Measurements from ENCODE around the gene CCNI. TPM values are rescaled to one million over a fixed set of nuclear protein-coding genes. Genes with fewer than 3 reads are reported as not detected.

CCNI gene
- total and polyA plus RNA-seq, 4 donors = 36.2 to 87.5 (median 62.3) TPM

GRCh38 chr4:77023920-77024319 is 51.9 kb downstream of the CCNI start (continued):
- TF ChIP-seq, protein P1, sequence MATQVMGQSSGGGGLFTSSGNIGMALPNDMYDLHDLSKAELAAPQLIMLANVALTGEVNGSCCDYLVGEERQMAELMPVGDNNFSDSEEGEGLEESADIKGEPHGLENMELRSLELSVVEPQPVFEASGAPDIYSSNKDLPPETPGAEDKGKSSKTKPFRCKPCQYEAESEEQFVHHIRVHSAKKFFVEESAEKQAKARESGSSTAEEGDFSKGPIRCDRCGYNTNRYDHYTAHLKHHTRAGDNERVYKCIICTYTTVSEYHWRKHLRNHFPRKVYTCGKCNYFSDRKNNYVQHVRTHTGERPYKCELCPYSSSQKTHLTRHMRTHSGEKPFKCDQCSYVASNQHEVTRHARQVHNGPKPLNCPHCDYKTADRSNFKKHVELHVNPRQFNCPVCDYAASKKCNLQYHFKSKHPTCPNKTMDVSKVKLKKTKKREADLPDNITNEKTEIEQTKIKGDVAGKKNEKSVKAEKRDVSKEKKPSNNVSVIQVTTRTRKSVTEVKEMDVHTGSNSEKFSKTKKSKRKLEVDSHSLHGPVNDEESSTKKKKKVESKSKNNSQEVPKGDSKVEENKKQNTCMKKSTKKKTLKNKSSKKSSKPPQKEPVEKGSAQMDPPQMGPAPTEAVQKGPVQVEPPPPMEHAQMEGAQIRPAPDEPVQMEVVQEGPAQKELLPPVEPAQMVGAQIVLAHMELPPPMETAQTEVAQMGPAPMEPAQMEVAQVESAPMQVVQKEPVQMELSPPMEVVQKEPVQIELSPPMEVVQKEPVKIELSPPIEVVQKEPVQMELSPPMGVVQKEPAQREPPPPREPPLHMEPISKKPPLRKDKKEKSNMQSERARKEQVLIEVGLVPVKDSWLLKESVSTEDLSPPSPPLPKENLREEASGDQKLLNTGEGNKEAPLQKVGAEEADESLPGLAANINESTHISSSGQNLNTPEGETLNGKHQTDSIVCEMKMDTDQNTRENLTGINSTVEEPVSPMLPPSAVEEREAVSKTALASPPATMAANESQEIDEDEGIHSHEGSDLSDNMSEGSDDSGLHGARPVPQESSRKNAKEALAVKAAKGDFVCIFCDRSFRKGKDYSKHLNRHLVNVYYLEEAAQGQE (IDR thresholded peaks at IDR 0.05) = no peak
- peak; percentile 90 for TF ChIP-seq SP1 (IDR thresholded peaks at IDR 0.05)
- peak; percentile 65 for TF ChIP-seq FOXA1 (IDR thresholded peaks at IDR 0.05)
- TF ChIP-seq TAF1 (conservative IDR thresholded peaks at IDR 0.05) = no peak
- TF ChIP-seq, protein P2, sequence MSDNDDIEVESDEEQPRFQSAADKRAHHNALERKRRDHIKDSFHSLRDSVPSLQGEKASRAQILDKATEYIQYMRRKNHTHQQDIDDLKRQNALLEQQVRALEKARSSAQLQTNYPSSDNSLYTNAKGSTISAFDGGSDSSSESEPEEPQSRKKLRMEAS (IDR thresholded peaks at IDR 0.05) = peak; percentile 65
- TF ChIP-seq NR2F2 (IDR thresholded peaks at IDR 0.05) = peak; percentile 87
- peak; percentile 85 for TF ChIP-seq FOXA2 (IDR thresholded peaks at IDR 0.05)
- peak; percentile 78 for TF ChIP-seq HNF4G (IDR thresholded peaks at IDR 0.05)

DNA sequence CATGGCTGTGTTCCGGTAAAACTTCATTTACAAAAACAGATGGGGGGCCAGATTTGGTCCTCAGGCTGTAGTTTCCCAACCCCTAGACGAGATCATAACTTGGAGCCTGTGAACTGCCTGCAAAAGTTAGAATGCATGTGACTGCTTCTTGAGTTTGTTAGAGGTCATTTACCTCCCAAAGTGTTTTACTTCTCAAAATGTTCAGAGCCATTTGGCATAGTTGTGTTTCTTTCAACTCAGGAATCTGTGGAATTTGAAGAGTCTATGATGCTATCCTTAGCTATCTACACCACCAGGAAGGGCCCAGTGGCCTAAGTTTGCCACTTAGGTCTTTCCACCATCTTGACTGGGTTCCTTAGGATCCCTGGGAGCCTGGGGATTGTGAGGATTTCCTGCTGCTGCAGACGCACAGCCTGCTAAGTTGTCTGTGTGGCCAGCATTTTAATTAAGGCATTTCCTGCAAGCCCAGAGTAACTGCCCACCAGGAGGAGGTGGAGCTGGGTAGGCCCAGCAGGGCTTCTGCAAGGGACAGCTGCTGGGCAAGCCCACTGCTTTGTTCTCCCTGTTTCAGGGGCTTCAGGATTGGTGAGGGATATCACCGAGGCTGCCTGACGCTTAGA is 53.1 kb downstream of the CCNI start:
- TF ChIP-seq YY1 (IDR thresholded peaks at IDR 0.05) (no peak), RXRA (IDR thresholded peaks at IDR 0.05) (peak in 1 of 2 donors; percentile 30)
- peak overlapping the region in 1 of 2 donors; percentile 10 for H3K27ac ChIP-seq (ENCODE audit: low read depth in 1 of 2, low read length in 2 of 2)
- DNase-seq (ENCODE audit: low spot score) = no peak
- H3K4me3 ChIP-seq (ENCODE audit: low read depth in 1 of 3, low read length in 3 of 3) = no peak overlapping the region
- no peak overlapping the region for H3K9ac ChIP-seq (ENCODE audit: low read depth in 1 of 2, low read length in 2 of 2)
- H3K4me1 ChIP-seq (ENCODE audit: control insufficient read depth in 4 of 4, insufficient read depth in 4 of 4, low read length in 3 of 4) = peaks cover 11 to 47% (median 41%) of the 10 kb centered on the region in 4 donors
- peaks cover 0 to 2% (median 0%) of the 10 kb centered on the region in 4 donors for H3K36me3 ChIP-seq (ENCODE audit: control insufficient read depth in 4 of 4, insufficient read depth in 3 of 4, low read depth in 1 of 4, low read length in 3 of 4)
- no peaks in the 10 kb centered on the region for H3K9me3 ChIP-seq (ENCODE audit: control insufficient read depth in 4 of 4, low read length in 3 of 4)
- WGBS = 83% methylated on average over 5 of the region's 5 CpGs
- H3K27me3 ChIP-seq (ENCODE audit: control insufficient read depth in 4 of 4, insufficient read depth in 4 of 4, low read length in 3 of 4) = no peaks in the 10 kb centered on the region

- H3K36me3 ChIP-seq (ENCODE audit: control insufficient read depth in 4 of 4, insufficient read depth in 3 of 4, low read depth in 1 of 4, low read length in 3 of 4) = peaks cover 0 to 2% (median 0%) of the 10 kb centered on the region in 4 donors
- no peak for TF ChIP-seq EGR1 (IDR thresholded peaks at IDR 0.05; ENCODE audit: low read depth in 2 of 2)
- no peak for TF ChIP-seq SP1 (IDR thresholded peaks at IDR 0.05)
- TF ChIP-seq JUND (IDR thresholded peaks at IDR 0.05) = peak in 1 of 2 donors; percentile 21
- no peak for TF ChIP-seq RAD21 (IDR thresholded peaks at IDR 0.05)
- no peak for TF ChIP-seq HNF4G (IDR thresholded peaks at IDR 0.05)
- no peak for TF ChIP-seq ZBTB33 (IDR thresholded peaks at IDR 0.05)
- no peak for TF ChIP-seq YY1 (IDR thresholded peaks at IDR 0.05)
- TF ChIP-seq HNF4A (conservative IDR thresholded peaks at IDR 0.05) = peak in 1 of 2 donors; percentile 53
- no peak for TF ChIP-seq NR2F2 (IDR thresholded peaks at IDR 0.05)
- TF ChIP-seq, protein P3, sequence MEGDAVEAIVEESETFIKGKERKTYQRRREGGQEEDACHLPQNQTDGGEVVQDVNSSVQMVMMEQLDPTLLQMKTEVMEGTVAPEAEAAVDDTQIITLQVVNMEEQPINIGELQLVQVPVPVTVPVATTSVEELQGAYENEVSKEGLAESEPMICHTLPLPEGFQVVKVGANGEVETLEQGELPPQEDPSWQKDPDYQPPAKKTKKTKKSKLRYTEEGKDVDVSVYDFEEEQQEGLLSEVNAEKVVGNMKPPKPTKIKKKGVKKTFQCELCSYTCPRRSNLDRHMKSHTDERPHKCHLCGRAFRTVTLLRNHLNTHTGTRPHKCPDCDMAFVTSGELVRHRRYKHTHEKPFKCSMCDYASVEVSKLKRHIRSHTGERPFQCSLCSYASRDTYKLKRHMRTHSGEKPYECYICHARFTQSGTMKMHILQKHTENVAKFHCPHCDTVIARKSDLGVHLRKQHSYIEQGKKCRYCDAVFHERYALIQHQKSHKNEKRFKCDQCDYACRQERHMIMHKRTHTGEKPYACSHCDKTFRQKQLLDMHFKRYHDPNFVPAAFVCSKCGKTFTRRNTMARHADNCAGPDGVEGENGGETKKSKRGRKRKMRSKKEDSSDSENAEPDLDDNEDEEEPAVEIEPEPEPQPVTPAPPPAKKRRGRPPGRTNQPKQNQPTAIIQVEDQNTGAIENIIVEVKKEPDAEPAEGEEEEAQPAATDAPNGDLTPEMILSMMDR (IDR thresholded peaks at IDR 0.05; ENCODE audit: low read depth, low read length, missing input control) = no peak
- TF ChIP-seq, protein P1 (IDR thresholded peaks at IDR 0.05) = no peak
- TF ChIP-seq, protein P2 (IDR thresholded peaks at IDR 0.05) = no peak
- TF ChIP-seq FOXA1 (IDR thresholded peaks at IDR 0.05) = no peak
- TF ChIP-seq GABPA (IDR thresholded peaks at IDR 0.05 in 1 of 2, conservative IDR thresholded peaks at IDR 0.05 in 1 of 2) = no peak
- TF ChIP-seq, protein P4, sequence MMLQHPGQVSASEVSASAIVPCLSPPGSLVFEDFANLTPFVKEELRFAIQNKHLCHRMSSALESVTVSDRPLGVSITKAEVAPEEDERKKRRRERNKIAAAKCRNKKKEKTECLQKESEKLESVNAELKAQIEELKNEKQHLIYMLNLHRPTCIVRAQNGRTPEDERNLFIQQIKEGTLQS (IDR thresholded peaks at IDR 0.05) = no peak
Measured at GRCh38 chr4:77021614-77022089, 54.1 kb downstream of the CCNI start.

More at GRCh38 chr4:77021614-77022089, 54.1 kb downstream of the CCNI start:
- Histone ChIP-seq H3K27ac (ENCODE audit: low read depth in 1 of 2, low read length in 2 of 2) (no peak overlapping the region), H3K27me3 (ENCODE audit: control insufficient read depth in 4 of 4, insufficient read depth in 4 of 4, low read length in 3 of 4) (no peaks in the 10 kb centered on the region), H3K9me3 (ENCODE audit: control insufficient read depth in 4 of 4, low read length in 3 of 4) (no peaks in the 10 kb centered on the region), H3K4me3 (ENCODE audit: low read depth in 1 of 3, low read length in 3 of 3) (no peak overlapping the region), H3K4me1 (ENCODE audit: control insufficient read depth in 4 of 4, insufficient read depth in 4 of 4, low read length in 3 of 4) (peaks cover 11 to 47% (median 41%) of the 10 kb centered on the region in 4 donors), H3K9ac (ENCODE audit: low read depth in 1 of 2, low read length in 2 of 2) (no peak overlapping the region)
- 47% methylated on average over 5 of the region's 5 CpGs for WGBS
- no peak for DNase-seq (ENCODE audit: low spot score)
